Measurements from ENCODE around the gene SLC2A3.

Gene SLC2A3

GRCh38 chr12:7879246-7879645, 56.7 kb downstream of the SLC2A3 start:
- Histone ChIP-seq H3K27ac (replicated peaks) (no peak overlapping the region), H3K27me3 (ENCODE audit: insufficient read depth, poor library complexity, severe bottlenecking) (no peaks in the 10 kb centered on the region), H3K4me3 (replicated peaks; ENCODE audit: insufficient read depth, low read length) (no peak overlapping the region)
- TF ChIP-seq, protein P1, sequence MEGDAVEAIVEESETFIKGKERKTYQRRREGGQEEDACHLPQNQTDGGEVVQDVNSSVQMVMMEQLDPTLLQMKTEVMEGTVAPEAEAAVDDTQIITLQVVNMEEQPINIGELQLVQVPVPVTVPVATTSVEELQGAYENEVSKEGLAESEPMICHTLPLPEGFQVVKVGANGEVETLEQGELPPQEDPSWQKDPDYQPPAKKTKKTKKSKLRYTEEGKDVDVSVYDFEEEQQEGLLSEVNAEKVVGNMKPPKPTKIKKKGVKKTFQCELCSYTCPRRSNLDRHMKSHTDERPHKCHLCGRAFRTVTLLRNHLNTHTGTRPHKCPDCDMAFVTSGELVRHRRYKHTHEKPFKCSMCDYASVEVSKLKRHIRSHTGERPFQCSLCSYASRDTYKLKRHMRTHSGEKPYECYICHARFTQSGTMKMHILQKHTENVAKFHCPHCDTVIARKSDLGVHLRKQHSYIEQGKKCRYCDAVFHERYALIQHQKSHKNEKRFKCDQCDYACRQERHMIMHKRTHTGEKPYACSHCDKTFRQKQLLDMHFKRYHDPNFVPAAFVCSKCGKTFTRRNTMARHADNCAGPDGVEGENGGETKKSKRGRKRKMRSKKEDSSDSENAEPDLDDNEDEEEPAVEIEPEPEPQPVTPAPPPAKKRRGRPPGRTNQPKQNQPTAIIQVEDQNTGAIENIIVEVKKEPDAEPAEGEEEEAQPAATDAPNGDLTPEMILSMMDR (IDR thresholded peaks at IDR 0.05; ENCODE audit: insufficient read depth, low read length), result no peak
- TF ChIP-seq SPI1 (IDR thresholded peaks at IDR 0.05; ENCODE audit: borderline replicate concordance, low read depth) (no peak), POLR2AphosphoS5 (IDR thresholded peaks at IDR 0.05; ENCODE audit: low read depth) (no peak), GABPA (IDR thresholded peaks at IDR 0.05; ENCODE audit: low read depth) (no peak), REST (IDR thresholded peaks at IDR 0.05; ENCODE audit: insufficient replicate concordance, low read depth) (no peak)
- no peak for DNase-seq (ENCODE audit: low read depth in 1 of 2, low spot score in 1 of 2)

DNA sequence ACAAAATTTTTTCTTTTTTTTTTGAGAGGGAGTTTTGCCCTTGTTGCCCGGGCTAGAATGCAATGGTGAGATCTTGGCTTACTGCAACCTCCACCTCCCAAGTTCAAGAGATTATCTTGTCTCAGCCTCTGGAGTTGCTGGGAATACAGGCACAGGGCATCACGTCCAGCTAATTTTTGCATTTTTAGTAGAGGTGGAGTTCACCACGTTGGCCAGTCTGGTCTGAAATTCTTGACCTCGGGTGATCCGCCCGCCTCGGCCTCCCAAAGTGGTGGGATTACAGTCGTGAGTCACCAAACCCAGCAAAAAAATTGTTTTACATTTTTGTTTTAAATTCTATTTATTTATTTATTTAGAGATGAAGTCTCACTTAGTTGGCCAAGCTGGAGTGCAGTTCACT, 58.6 kb downstream of the SLC2A3 start:
- TF ChIP-seq POLR2AphosphoS5 (IDR thresholded peaks at IDR 0.05; ENCODE audit: low read depth) (no peak), REST (IDR thresholded peaks at IDR 0.05; ENCODE audit: insufficient replicate concordance, low read depth) (no peak), SPI1 (IDR thresholded peaks at IDR 0.05; ENCODE audit: borderline replicate concordance, low read depth) (no peak), GABPA (IDR thresholded peaks at IDR 0.05; ENCODE audit: low read depth) (no peak)
- TF ChIP-seq, protein P1 (IDR thresholded peaks at IDR 0.05; ENCODE audit: insufficient read depth, low read length), result no peak
- H3K27ac ChIP-seq (replicated peaks), result no peak overlapping the region

DNA sequence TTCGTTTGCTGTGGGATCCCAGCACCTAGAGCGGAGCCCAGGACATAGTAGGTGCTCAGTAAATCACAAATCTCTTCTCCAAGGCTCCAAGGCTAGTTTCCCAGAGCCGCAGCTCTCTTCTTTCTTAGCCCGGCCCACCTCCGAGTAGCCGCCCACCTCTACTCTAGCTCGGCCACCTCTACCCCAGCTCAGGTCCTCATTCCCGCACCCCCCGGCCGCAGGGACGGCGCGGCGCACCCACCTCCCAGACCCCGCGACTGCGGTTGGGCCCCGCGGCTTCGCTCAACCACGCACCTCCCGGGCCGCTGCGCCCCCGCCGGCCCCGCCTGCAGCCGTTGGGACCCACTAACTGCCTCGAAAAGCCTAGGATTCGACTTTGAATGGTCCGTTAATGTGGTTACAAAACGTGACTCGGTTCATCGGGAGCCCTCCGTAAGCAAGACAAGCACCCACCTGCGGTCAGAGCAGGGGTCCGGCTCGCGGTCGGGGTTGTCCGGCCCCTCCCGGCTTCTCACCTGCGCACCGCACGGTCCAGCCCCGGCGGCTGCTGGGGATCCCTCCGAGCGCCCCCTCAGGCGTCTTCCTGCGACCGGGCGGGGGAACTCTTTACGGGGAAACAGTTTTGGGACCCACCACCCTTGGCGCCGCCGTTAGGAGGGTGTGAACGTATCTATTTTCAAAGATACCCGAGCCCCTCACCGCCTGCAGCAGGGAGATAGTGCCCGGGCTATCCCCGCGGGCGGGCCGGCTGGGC, 63.2 kb downstream of the SLC2A3 start, which contains the start of gene SLC2A14:
Gene SLC2A14, minus strand, starts transcription at position 350 of the 754 bp plus-strand sequence. CDS start 3,035 bp downstream, outside the sequence.
- Histone ChIP-seq H3K27me3 (ENCODE audit: insufficient read depth, poor library complexity, severe bottlenecking) (peaks cover 16% of the 10 kb centered on the region), H3K4me3 (replicated peaks; ENCODE audit: insufficient read depth, low read length) (no peak within 1 kb of the TSS), H3K27ac (replicated peaks) (no peak within 1 kb of the TSS)
- no peak for DNase-seq (ENCODE audit: low read depth in 1 of 2, low spot score in 1 of 2)
- no peak for TF ChIP-seq SPI1 (IDR thresholded peaks at IDR 0.05; ENCODE audit: borderline replicate concordance, low read depth)
- TF ChIP-seq REST (IDR thresholded peaks at IDR 0.05; ENCODE audit: insufficient replicate concordance, low read depth), result no peak
- no peak for TF ChIP-seq GABPA (IDR thresholded peaks at IDR 0.05; ENCODE audit: low read depth)
- TF ChIP-seq, protein P1 (IDR thresholded peaks at IDR 0.05; ENCODE audit: insufficient read depth, low read length), result no peak

More for the DNA sequence above, 58.6 kb downstream of the SLC2A3 start:
- no peak for DNase-seq (ENCODE audit: low read depth in 1 of 2, low spot score in 1 of 2)
- no peak overlapping the region for H3K4me3 ChIP-seq (replicated peaks; ENCODE audit: insufficient read depth, low read length)
- H3K27me3 ChIP-seq (ENCODE audit: insufficient read depth, poor library complexity, severe bottlenecking), result peaks cover 8% of the 10 kb centered on the region

Data from HL-60 (cell line).